Hepatocyte (in vitro differentiated cells): ENCODE results near the gene MACO1. TPM values are rescaled to one million over a fixed set of nuclear protein-coding genes. Genes with fewer than 3 reads are reported as not detected.
A peak's percentile ranks its signal among the peaks of the same experiment; 100 is the strongest.

Experiments used
- DNase-seq: peaks from one replicate; pipeline ENCODE4 v3.0.0-alpha.2; 2016; ENCODE audit warnings: low spot score
- H2AFZ ChIP-seq: fragments of 200-600 bp; sonication (generic); 2 replicates; pipeline ENCODE4 v1.6.0; 2016; ENCODE audit warnings: antibody characterized with exemption, mild to moderate bottlenecking
- H3K27ac ChIP-seq: fragments of 200-600 bp; sonication (generic); 2 replicates; pipeline ENCODE4 v1.5.1; 2016; ENCODE audit warnings: mild to moderate bottlenecking
- H3K27me3 ChIP-seq: fragments of 200-600 bp; sonication (generic); 2 replicates; pipeline ENCODE4 v1.6.1; 2016
- H3K36me3 ChIP-seq: fragments of 200-600 bp; sonication (generic); replicated peaks from 2 replicates; pipeline ENCODE4 v1.5.1; 2016; ENCODE audit warnings: low read depth; ENCODE audit not compliant: insufficient read depth
- H3K4me1 ChIP-seq: fragments of 200-600 bp; sonication (generic); 2 replicates; pipeline ENCODE4 v1.5.1; 2016; ENCODE audit warnings: mild to moderate bottlenecking, moderate library complexity; ENCODE audit not compliant: insufficient read depth
- H3K4me2 ChIP-seq: fragments of 200-600 bp; sonication (generic); 2 replicates; pipeline ENCODE4 v1.6.0; 2016
- H3K4me3 ChIP-seq: fragments of 200-600 bp; sonication (generic); 2 replicates; pipeline ENCODE4 v1.5.1; 2016; ENCODE audit warnings: mild to moderate bottlenecking
- H3K79me2 ChIP-seq: fragments of 200-600 bp; sonication (generic); 2 replicates; pipeline ENCODE4 v1.6.0; 2017; ENCODE audit warnings: mild to moderate bottlenecking
- H3K9me2 ChIP-seq: fragments of 200-600 bp; sonication (generic); replicated peaks from 2 replicates; pipeline ENCODE4 v1.6.0; 2017; ENCODE audit warnings: mild to moderate bottlenecking; ENCODE audit not compliant: insufficient read depth
- H3K9me3 ChIP-seq: fragments of 200-600 bp; sonication (generic); 2 replicates; pipeline ENCODE4 v1.5.1; 2016; ENCODE audit warnings: low read depth, mild to moderate bottlenecking
- H4K20me1 ChIP-seq: fragments of 200-600 bp; sonication (generic); 2 replicates; pipeline ENCODE4 v1.6.0; 2016; ENCODE audit warnings: mild to moderate bottlenecking; ENCODE audit not compliant: insufficient read depth, poor library complexity, severe bottlenecking
- EZH2 ChIP-seq: fragments of 200-600 bp; sonication (generic); IDR thresholded peaks from 2 replicates; pipeline ENCODE4 v1.6.1; 2016; ENCODE audit warnings: antibody characterized with exemption, mild to moderate bottlenecking, borderline replicate concordance
- EZH2phosphoT487 ChIP-seq: fragments of 200-600 bp; sonication (generic); IDR thresholded peaks from one replicate; pipeline ENCODE4 v1.6.1; 2018; ENCODE audit warnings: antibody characterized with exemption, mild to moderate bottlenecking, low read depth, moderate library complexity; ENCODE audit not compliant: unreplicated experiment, severe bottlenecking
- WGBS: methylation state at CpG from one replicate; pipeline ENCODE4 v1.1.6; 2016; ENCODE audit warnings: low lambda C conversion rate; ENCODE audit errors: missing lambda C conversion rate; 5-methylcytosine and 5-hydroxymethylcytosine counted together
- polyA plus RNA-seq: library from polyadenylated mRNA; unstranded; fragments of >200 nt; fragmentation: Nextera tagmentation; extraction: Ambion mirVana; gene quantifications from 2 replicates; pipeline ENCODE4 v1.2.1, GENCODE V29; 2016
- total RNA-seq: library from RNA; depleted of rRNA; stranded (reverse); fragments of >200 nt; gene quantifications from 2 replicates; pipeline ENCODE4 v1.2.3, GENCODE V29; 2014
- TF ChIP-seq, protein P1 (sequence below): fragments of 200-600 bp; sonication (generic); IDR thresholded peaks from 2 replicates; pipeline ENCODE4 v1.5.1; 2016; ENCODE audit warnings: antibody characterized with exemption, mild to moderate bottlenecking; ENCODE audit not compliant: poor library complexity

Gene MACO1
- total and polyA plus RNA-seq, 2 experiments from 2014 or later = 14.1 to 27.0 TPM

DNA sequence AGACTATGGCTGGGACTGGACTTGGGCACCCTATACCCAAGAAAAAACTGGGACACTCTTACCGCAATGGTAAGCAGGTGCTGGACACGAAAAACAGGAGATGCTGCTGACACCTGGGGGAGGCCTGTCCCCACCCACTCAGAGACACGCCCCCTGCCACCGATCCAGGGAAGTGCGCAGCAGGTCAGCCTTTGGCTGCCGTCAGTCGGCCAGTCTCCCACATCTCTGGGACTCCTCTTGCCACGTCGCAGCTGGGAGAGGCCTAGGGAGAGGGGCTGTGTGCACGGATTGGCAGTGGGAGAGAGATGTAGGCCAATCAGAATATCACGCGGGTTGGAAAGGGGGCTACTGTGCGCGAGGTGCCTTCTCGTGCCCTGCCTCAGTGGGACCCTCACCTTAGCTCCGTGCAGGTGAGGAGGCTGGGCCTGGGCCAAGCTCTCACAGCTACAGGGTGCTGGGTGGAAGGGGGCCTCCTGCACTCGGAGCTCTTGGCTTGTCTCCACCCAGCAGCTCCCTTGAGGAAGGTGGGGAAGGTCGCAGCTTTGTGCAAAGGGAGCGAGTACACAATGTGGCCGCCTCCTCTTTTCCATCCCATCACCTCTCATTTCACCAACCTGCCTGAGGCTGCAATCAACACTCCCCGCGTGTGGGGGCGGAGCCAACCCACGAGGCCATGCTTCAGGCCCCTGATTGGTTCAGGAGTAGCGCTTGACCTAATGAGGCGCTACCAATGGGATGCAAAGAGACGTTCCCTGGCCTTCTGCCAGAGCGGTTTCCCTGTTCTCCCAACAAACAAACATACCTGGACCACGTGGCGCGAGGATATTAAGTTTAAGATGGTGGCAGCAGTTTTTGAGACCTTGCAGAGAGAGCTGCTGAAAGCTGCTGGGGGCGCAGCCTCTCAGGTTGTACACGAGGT is 87.0 kb downstream of the MACO1 start:
- Histone ChIP-seq H3K27ac (no peak overlapping the region), H3K36me3 (no peaks in the 10 kb centered on the region), H3K27me3 (no peaks in the 10 kb centered on the region), H3K4me3 (no peak overlapping the region), H2AFZ (no peak overlapping the region), H3K9me2 (no peaks in the 10 kb centered on the region), H3K79me2 (no peaks in the 10 kb centered on the region), H4K20me1 (no peaks in the 10 kb centered on the region), H3K4me1 (no peaks in the 10 kb centered on the region), H3K9me3 (no peaks in the 10 kb centered on the region), H3K4me2 (no peak overlapping the region)
- WGBS = 79% methylated on average over 33 of the region's 33 CpGs
- no peak for DNase-seq
- TF ChIP-seq EZH2phosphoT487 (no peak), EZH2 (no peak)
- TF ChIP-seq, protein P1, sequence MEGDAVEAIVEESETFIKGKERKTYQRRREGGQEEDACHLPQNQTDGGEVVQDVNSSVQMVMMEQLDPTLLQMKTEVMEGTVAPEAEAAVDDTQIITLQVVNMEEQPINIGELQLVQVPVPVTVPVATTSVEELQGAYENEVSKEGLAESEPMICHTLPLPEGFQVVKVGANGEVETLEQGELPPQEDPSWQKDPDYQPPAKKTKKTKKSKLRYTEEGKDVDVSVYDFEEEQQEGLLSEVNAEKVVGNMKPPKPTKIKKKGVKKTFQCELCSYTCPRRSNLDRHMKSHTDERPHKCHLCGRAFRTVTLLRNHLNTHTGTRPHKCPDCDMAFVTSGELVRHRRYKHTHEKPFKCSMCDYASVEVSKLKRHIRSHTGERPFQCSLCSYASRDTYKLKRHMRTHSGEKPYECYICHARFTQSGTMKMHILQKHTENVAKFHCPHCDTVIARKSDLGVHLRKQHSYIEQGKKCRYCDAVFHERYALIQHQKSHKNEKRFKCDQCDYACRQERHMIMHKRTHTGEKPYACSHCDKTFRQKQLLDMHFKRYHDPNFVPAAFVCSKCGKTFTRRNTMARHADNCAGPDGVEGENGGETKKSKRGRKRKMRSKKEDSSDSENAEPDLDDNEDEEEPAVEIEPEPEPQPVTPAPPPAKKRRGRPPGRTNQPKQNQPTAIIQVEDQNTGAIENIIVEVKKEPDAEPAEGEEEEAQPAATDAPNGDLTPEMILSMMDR = no peak

DNA sequence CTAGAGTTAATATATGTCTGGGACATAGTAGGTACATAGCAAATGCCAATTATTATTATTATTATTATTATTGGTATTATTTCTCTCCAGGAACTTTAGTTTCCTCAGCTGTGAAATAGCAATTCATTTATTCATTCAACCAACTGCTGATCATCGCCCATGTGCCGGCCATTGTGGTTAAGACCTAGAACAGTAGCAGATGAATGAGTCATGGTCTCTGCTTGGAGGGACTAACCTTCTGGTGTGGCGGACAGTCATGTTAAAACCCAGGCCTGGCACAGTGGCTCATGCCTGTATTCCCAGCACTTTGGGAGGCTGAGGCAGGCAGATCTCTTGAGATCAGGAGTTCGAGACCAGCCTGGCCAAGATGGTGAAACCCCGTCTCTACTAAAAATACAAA is 88.9 kb downstream of the MACO1 start:
- Histone ChIP-seq H2AFZ (no peak overlapping the region), H3K36me3 (no peaks in the 10 kb centered on the region), H3K9me2 (no peaks in the 10 kb centered on the region), H3K79me2 (no peaks in the 10 kb centered on the region), H3K9me3 (no peaks in the 10 kb centered on the region), H3K4me3 (no peak overlapping the region), H3K4me2 (no peak overlapping the region), H3K4me1 (no peaks in the 10 kb centered on the region), H4K20me1 (no peaks in the 10 kb centered on the region), H3K27me3 (no peaks in the 10 kb centered on the region), H3K27ac (no peak overlapping the region)
- TF ChIP-seq EZH2 (no peak), EZH2phosphoT487 (no peak)
- TF ChIP-seq, protein P1 = no peak
- DNase-seq = no peak
- WGBS = 93% methylated on average over 5 of the region's 5 CpGs

DNA sequence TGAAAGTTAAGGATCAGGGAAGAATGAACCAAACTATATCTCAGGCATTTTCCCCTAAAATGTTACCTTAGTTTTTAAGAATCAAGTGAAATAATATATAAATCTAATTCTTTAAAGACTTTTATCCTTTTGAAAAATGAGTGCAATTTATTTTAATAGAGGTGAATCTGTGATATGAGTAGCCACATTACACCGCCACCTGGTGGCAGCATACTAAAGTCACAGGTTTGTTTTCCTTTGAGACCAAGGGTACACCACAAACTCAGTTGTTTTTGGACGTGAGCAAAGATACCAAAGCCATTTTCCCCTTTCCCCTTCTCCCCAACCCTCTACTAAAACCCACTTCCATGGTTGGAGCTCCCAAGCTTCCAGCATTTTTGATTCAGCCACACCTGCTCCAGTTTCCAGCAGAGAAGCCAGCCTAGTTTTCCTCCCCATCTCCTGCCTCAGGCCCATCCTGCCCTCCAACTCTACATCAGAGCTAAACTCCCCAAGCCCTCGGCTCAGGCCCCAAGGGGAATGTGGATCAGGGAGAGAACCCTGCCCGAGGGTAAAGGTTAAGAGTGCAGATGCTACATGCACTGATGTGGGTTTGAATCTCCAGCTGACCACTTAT is 89.9 kb downstream of the MACO1 start:
- no peaks in the 10 kb centered on the region for H3K9me2 ChIP-seq
- 26% methylated on average over 4 of the region's 4 CpGs for WGBS
- H3K9me3 ChIP-seq = no peaks in the 10 kb centered on the region
- no peak overlapping the region for H3K27ac ChIP-seq
- H3K4me1 ChIP-seq = no peaks in the 10 kb centered on the region
- no peak overlapping the region for H3K4me2 ChIP-seq
- H3K36me3 ChIP-seq = no peaks in the 10 kb centered on the region
- H4K20me1 ChIP-seq = no peaks in the 10 kb centered on the region
- H3K79me2 ChIP-seq = no peaks in the 10 kb centered on the region
- no peak overlapping the region for H3K4me3 ChIP-seq
- TF ChIP-seq EZH2 (no peak), EZH2phosphoT487 (no peak)
- TF ChIP-seq, protein P1 = peak; percentile 79
- peak; percentile 80 for DNase-seq
- no peaks in the 10 kb centered on the region for H3K27me3 ChIP-seq
- no peak overlapping the region for H2AFZ ChIP-seq
